Trophoblast cell (in vitro differentiated cells and primary cell): ENCODE results near the gene TIMP3.

Experiments
- DNase-seq, 2 donors: peaks; one replicate each; pipeline ENCODE4 v3.0.0-alpha.2; 2016
- H2AFZ ChIP-seq: 2 replicates; pipeline ENCODE4 v1.6.1; 2013; ENCODE audit warnings: low read length, moderate library complexity, mild to moderate bottlenecking; ENCODE audit not compliant: insufficient read depth, poor library complexity
- H2AK5ac ChIP-seq: 2 replicates; pipeline ENCODE4 v1.6.1; 2013; ENCODE audit warnings: mild to moderate bottlenecking, low read length
- H2BK120ac ChIP-seq: 2 replicates; pipeline ENCODE4 v1.6.1; 2013; ENCODE audit warnings: low read length, mild to moderate bottlenecking, moderate library complexity; ENCODE audit not compliant: insufficient read depth, poor library complexity
- H2BK12ac ChIP-seq: 2 replicates; pipeline ENCODE4 v1.6.1; 2013; ENCODE audit warnings: mild to moderate bottlenecking, low read length, moderate library complexity
- H2BK5ac ChIP-seq: 2 replicates; pipeline ENCODE4 v1.6.1; 2013; ENCODE audit warnings: low read length, low read depth, moderate library complexity, mild to moderate bottlenecking; ENCODE audit not compliant: poor library complexity
- H3K14ac ChIP-seq: 2 replicates; pipeline ENCODE4 v1.6.1; 2013; ENCODE audit warnings: mild to moderate bottlenecking, low read length
- H3K18ac ChIP-seq: 2 replicates; pipeline ENCODE4 v1.6.1; 2013; ENCODE audit warnings: mild to moderate bottlenecking, low read length
- H3K23ac ChIP-seq: 2 replicates; pipeline ENCODE4 v1.6.1; 2013; ENCODE audit warnings: low read length
- H3K27ac ChIP-seq: 2 replicates; pipeline ENCODE4 v1.5.1; 2013; ENCODE audit warnings: low read depth, mild to moderate bottlenecking, inconsistent platforms, low read length, moderate library complexity
- H3K27me3 ChIP-seq: 2 replicates; pipeline ENCODE4 v1.6.1; 2013; ENCODE audit warnings: inconsistent platforms, mild to moderate bottlenecking, low read length, moderate library complexity; ENCODE audit not compliant: insufficient read depth
- H3K36me3 ChIP-seq, 2 experiments: 1 replicate in 1 of 2; 2 replicates in 1 of 2; pipeline ENCODE4 v1.6.1; 2013; ENCODE audit warnings: low read length in 2 of 2, mild to moderate bottlenecking in 2 of 2, moderate library complexity in 1 of 2; ENCODE audit not compliant: insufficient read depth in 2 of 2, control insufficient read depth in 1 of 2
- H3K4ac ChIP-seq: 2 replicates; pipeline ENCODE4 v1.6.1; 2013; ENCODE audit warnings: low read depth, mild to moderate bottlenecking, low read length, moderate library complexity
- H3K4me1 ChIP-seq, 2 experiments: 1 replicate in 1 of 2; 2 replicates in 1 of 2; pipeline ENCODE4 v1.6.1; 2013; ENCODE audit warnings: low read length in 2 of 2, mild to moderate bottlenecking in 2 of 2, moderate library complexity in 1 of 2; ENCODE audit not compliant: insufficient read depth in 2 of 2, control insufficient read depth in 1 of 2
- H3K4me2 ChIP-seq: 2 replicates; pipeline ENCODE4 v1.6.1; 2013; ENCODE audit warnings: inconsistent platforms, mild to moderate bottlenecking, low read length, moderate library complexity
- H3K4me3 ChIP-seq: 2 replicates; pipeline ENCODE4 v1.5.1; 2013; ENCODE audit warnings: mild to moderate bottlenecking, low read depth, low read length, inconsistent platforms
- H3K79me1 ChIP-seq: one replicate; pipeline ENCODE4 v1.6.1; 2013; ENCODE audit warnings: low read length
- H3K79me2 ChIP-seq: 2 replicates; pipeline ENCODE4 v1.6.1; 2013; ENCODE audit warnings: low read length, mild to moderate bottlenecking; ENCODE audit not compliant: control insufficient read depth, insufficient read depth, poor library complexity
- H3K9ac ChIP-seq: 2 replicates; pipeline ENCODE4 v1.6.1; 2013; ENCODE audit warnings: mild to moderate bottlenecking, low read length
- H3K9me3 ChIP-seq: 2 replicates; pipeline ENCODE4 v1.6.1; 2013; ENCODE audit warnings: low read depth, mild to moderate bottlenecking, control low read depth, inconsistent platforms, low read length; ENCODE audit not compliant: insufficient read depth
- H4K12ac ChIP-seq: 2 replicates; pipeline ENCODE4 v1.6.1; 2013; ENCODE audit warnings: low read depth, mild to moderate bottlenecking, low read length, moderate library complexity
- H4K8ac ChIP-seq: 2 replicates; pipeline ENCODE4 v1.6.1; 2013; ENCODE audit warnings: low read depth, mild to moderate bottlenecking, low read length, moderate library complexity
- H4K91ac ChIP-seq: one replicate; pipeline ENCODE4 v1.6.1; 2013; ENCODE audit warnings: low read depth, mild to moderate bottlenecking, low read length, moderate library complexity
- WGBS: extraction: QIAGEN DNeasy Blood & Tissue Kit; methylation state at CpG from one replicate; pipeline ENCODE4 v1.1.7; 2013; ENCODE audit warnings: missing lambda C conversion rate; ENCODE audit not compliant: insufficient read length, insufficient coverage; ENCODE audit errors: extremely low coverage; 5-methylcytosine and 5-hydroxymethylcytosine counted together

The TIMP3 gene

DNA sequence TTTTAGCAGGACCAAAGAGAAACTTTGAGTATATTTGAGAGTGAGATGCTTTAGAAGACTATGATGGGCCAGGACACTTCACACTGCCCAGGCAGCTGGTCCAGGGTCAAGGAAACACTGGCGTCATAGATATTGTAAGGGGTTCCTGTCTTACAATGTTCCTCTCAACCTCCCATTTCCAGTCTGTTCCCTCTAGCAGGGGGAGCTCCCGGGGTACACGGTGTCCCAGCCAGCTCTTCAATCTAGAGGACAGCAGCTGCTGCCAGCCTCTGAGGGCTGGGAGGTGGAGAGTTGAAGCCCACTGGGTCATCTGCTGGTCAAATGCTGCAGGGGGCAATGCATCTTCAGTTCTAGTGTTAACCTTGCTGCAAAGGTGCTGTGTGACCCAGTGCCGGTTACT, 40.7 kb upstream of the TIMP3 start:
- H2AFZ ChIP-seq, result no peak overlapping the region
- H3K23ac ChIP-seq, result no peak overlapping the region
- no peak overlapping the region for H3K9ac ChIP-seq
- H3K18ac ChIP-seq, result no peak overlapping the region
- no peaks in the 10 kb centered on the region for H3K27me3 ChIP-seq
- H3K36me3 ChIP-seq, result no peaks in the 10 kb centered on the region
- no peak overlapping the region for H3K4me3 ChIP-seq
- no peak overlapping the region for H2BK5ac ChIP-seq
- no peak overlapping the region for H2BK120ac ChIP-seq
- H4K91ac ChIP-seq, result peak overlapping the region; percentile 15
- peaks cover 4% of the 10 kb centered on the region for H3K79me2 ChIP-seq
- no peak for DNase-seq
- no peak overlapping the region for H4K8ac ChIP-seq
- no peaks in the 10 kb centered on the region for H3K9me3 ChIP-seq
- peaks cover 13 to 22% of the 10 kb centered on the region in 2 experiments for H3K4me1 ChIP-seq
- no peak overlapping the region for H2AK5ac ChIP-seq
- H2BK12ac ChIP-seq, result peak overlapping the region; percentile 21
- no peak overlapping the region for H3K4me2 ChIP-seq
- H3K27ac ChIP-seq, result no peak overlapping the region
- no peak overlapping the region for H3K4ac ChIP-seq
- no peak overlapping the region for H4K12ac ChIP-seq
- H3K79me1 ChIP-seq, result peaks cover 17% of the 10 kb centered on the region
- no CpG with 5 or more reads among the region's 4 CpGs for WGBS
- no peak overlapping the region for H3K14ac ChIP-seq

DNA sequence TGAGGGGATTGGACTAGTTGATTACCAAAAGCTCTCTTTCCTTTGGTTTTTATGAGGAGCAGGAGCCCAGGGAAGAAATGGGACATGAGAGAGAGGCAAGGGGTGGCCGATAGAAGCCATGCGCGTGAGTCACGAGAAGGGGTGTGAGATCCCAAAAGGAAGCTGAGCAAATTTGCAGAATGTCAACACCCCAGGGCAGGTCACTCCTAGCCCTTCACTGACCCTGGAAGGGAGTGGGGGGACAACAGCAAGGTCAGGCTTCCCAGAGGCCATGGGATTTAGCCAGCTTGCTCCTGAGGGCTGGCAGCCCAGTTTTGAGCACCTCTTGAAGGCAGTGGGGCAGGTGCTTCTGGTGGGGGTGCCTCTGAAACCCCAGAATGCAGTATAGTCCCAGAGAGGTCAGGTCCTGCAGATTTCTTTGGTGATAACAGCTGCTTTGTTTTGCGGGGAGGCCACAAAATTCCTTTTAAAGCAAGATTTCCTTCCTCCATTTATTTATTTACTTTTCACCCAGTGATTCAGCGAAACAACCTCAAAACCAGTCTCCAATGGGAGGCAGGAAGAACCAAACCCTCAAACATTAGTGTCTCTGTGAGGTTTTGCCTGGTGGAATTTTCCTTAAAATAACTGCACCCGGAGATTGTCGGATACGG, 40.1 kb upstream of the TIMP3 start:
- peak overlapping the region; percentile 20 for H4K91ac ChIP-seq
- peak overlapping the region; percentile 52 for H2AK5ac ChIP-seq
- H2BK5ac ChIP-seq, result no peak overlapping the region
- no peak overlapping the region for H3K4ac ChIP-seq
- peaks cover 17% of the 10 kb centered on the region for H3K79me1 ChIP-seq
- peaks cover 13 to 22% of the 10 kb centered on the region in 2 experiments for H3K4me1 ChIP-seq
- DNase-seq, result no peak
- H4K12ac ChIP-seq, result no peak overlapping the region
- H3K4me3 ChIP-seq, result no peak overlapping the region
- H3K79me2 ChIP-seq, result peaks cover 4% of the 10 kb centered on the region
- no peak overlapping the region for H3K9ac ChIP-seq
- H3K4me2 ChIP-seq, result no peak overlapping the region
- H3K9me3 ChIP-seq, result no peaks in the 10 kb centered on the region
- H3K18ac ChIP-seq, result peak overlapping the region; percentile 29
- H3K36me3 ChIP-seq, result no peaks in the 10 kb centered on the region
- peak overlapping the region; percentile 7 for H2BK12ac ChIP-seq
- H2AFZ ChIP-seq, result no peak overlapping the region
- H2BK120ac ChIP-seq, result no peak overlapping the region
- H3K14ac ChIP-seq, result no peak overlapping the region
- no CpG with 5 or more reads among the region's 9 CpGs for WGBS
- H3K27me3 ChIP-seq, result no peaks in the 10 kb centered on the region
- no peak overlapping the region for H3K23ac ChIP-seq
- no peak overlapping the region for H4K8ac ChIP-seq
- no peak overlapping the region for H3K27ac ChIP-seq

- no CpG with 5 or more reads among the region's 16 CpGs for WGBS
These were observed 37.0 kb upstream of the TIMP3 start for GRCh38 chr22:32764330-32765131.

GRCh38 chr22:32765132-32765618, 36.3 kb upstream of the TIMP3 start:
- Histone ChIP-seq H3K36me3 (no peaks in the 10 kb centered on the region), H2AFZ (peak overlapping the region; percentile 77), H4K91ac (peak overlapping the region; percentile 82), H3K9ac (no peak overlapping the region), H2BK5ac (peak overlapping the region; percentile 52), H3K4ac (peak overlapping the region; percentile 51), H3K14ac (peak overlapping the region; percentile 69), H3K79me1 (peaks cover 17% of the 10 kb centered on the region), H3K4me2 (no peak overlapping the region), H3K23ac (no peak overlapping the region), H2AK5ac (peak overlapping the region; percentile 82), H3K27ac (peak overlapping the region; percentile 35), H4K12ac (no peak overlapping the region), H3K27me3 (no peaks in the 10 kb centered on the region), H3K79me2 (peaks cover 4% of the 10 kb centered on the region), H3K4me1 (peaks cover 13 to 22% of the 10 kb centered on the region in 2 experiments), H3K4me3 (no peak overlapping the region), H3K18ac (peak overlapping the region; percentile 67), H2BK120ac (peak overlapping the region; percentile 87), H4K8ac (peak overlapping the region; percentile 65), H3K9me3 (no peaks in the 10 kb centered on the region), H2BK12ac (peak overlapping the region; percentile 97)
- no peak for DNase-seq
- no CpG with 5 or more reads among the region's 12 CpGs for WGBS

More at GRCh38 chr22:32764330-32765131, 37.0 kb upstream of the TIMP3 start:
- peak overlapping the region; percentile 82 for H4K91ac ChIP-seq
- peak overlapping the region; percentile 77 for H2AFZ ChIP-seq
- no peak overlapping the region for H3K23ac ChIP-seq
- H3K14ac ChIP-seq, result peak overlapping the region; percentile 23
- H3K4me2 ChIP-seq, result no peak overlapping the region
- H3K4me1 ChIP-seq, result peaks cover 13 to 22% of the 10 kb centered on the region in 2 experiments
- no peaks in the 10 kb centered on the region for H3K9me3 ChIP-seq
- peaks cover 4% of the 10 kb centered on the region for H3K79me2 ChIP-seq
- H2BK12ac ChIP-seq, result peak overlapping the region; percentile 97
- peaks cover 17% of the 10 kb centered on the region for H3K79me1 ChIP-seq
- H3K4me3 ChIP-seq, result no peak overlapping the region
- H3K18ac ChIP-seq, result peak overlapping the region; percentile 67
- no peak overlapping the region for H4K12ac ChIP-seq
- H3K27ac ChIP-seq, result peak overlapping the region; percentile 35
- peak overlapping the region; percentile 87 for H2BK120ac ChIP-seq
- H2AK5ac ChIP-seq, result peak overlapping the region; percentile 82
- peak overlapping the region; percentile 65 for H4K8ac ChIP-seq
- peak; percentile 64 to 78 for DNase-seq
- no peaks in the 10 kb centered on the region for H3K27me3 ChIP-seq
- peak overlapping the region; percentile 52 for H2BK5ac ChIP-seq
- H3K4ac ChIP-seq, result peak overlapping the region; percentile 51
- no peaks in the 10 kb centered on the region for H3K36me3 ChIP-seq
- no peak overlapping the region for H3K9ac ChIP-seq
